ENCODE results near the gene C11orf21. TPM values are rescaled to one million over a fixed set of nuclear protein-coding genes. Genes with fewer than 3 reads are reported as not detected.

C11orf21 gene
- total RNA-seq, 1 experiment from 2014 or later: 0.09 TPM

DNA sequence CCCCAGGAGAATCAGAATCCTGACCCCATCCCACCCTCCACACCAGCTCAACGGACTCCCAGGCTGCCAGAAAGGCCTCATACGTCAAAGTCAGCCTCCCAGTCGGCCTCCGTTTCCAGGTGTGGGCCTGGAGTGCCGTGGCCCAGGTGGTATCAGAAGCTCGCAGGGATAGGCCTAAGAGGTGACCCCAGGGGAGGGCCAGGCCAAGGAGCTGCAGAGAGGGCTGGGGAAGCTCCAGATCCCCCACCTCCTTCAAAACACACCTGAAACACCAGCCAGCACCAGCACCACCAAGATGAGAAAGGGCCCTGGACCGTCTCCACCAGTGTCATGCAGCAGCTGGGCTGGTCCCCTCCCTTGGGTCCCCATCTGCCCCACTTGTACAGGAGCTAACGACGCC lies 51.7 kb downstream of the C11orf21 start:
- ChIA-PET CTCF (interaction anchor here (0.6 to 1.4 kb wide), 3 partner anchors 29 to 55 kb away, joined by 3 read pairs; no protein-coding TSS in a partner anchor), POLR2A (no interaction called here)
- H3K9me3 Mint-ChIP-seq (ENCODE audit: unreplicated experiment): no peaks in the 10 kb centered on the region
- TF ChIP-seq, protein P1, sequence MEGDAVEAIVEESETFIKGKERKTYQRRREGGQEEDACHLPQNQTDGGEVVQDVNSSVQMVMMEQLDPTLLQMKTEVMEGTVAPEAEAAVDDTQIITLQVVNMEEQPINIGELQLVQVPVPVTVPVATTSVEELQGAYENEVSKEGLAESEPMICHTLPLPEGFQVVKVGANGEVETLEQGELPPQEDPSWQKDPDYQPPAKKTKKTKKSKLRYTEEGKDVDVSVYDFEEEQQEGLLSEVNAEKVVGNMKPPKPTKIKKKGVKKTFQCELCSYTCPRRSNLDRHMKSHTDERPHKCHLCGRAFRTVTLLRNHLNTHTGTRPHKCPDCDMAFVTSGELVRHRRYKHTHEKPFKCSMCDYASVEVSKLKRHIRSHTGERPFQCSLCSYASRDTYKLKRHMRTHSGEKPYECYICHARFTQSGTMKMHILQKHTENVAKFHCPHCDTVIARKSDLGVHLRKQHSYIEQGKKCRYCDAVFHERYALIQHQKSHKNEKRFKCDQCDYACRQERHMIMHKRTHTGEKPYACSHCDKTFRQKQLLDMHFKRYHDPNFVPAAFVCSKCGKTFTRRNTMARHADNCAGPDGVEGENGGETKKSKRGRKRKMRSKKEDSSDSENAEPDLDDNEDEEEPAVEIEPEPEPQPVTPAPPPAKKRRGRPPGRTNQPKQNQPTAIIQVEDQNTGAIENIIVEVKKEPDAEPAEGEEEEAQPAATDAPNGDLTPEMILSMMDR (IDR thresholded peaks at IDR 0.05; ENCODE audit: insufficient read depth in 1 of 2, low read depth in 1 of 2, low read length in 1 of 2, severe bottlenecking in 1 of 2, unreplicated experiment in 1 of 2): no peak
- no peaks in the 10 kb centered on the region for H3K27me3 Mint-ChIP-seq (ENCODE audit: insufficient read depth, unreplicated experiment)
- intact Hi-C loops (cut with micrococcal nuclease; ENCODE audit: unreplicated experiment): no loop called here
- H3K4me3 Mint-ChIP-seq (ENCODE audit: unreplicated experiment): no peak overlapping the region
- H3K36me3 Mint-ChIP-seq (ENCODE audit: insufficient read depth, unreplicated experiment): no peaks in the 10 kb centered on the region
- Histone ChIP-seq H3K9me3 (peaks cover 3% of the 10 kb centered on the region; the same call in 1 of the 2 replicates), H3K27me3 (replicated peaks; ENCODE audit: control insufficient read depth, insufficient read depth, low read length) (no peaks in the 10 kb centered on the region), H3K36me3 (ENCODE audit: control insufficient read depth, insufficient read depth, low read length) (no peaks in the 10 kb centered on the region), H3K4me1 (peaks cover 9% of the 10 kb centered on the region), H3K4me3 (ENCODE audit: low read depth, low read length) (no peak overlapping the region)
- DNase-seq: no peak
- peak overlapping the region; percentile 45 for H3K27ac Mint-ChIP-seq (ENCODE audit: unreplicated experiment)
- H3K4me1 Mint-ChIP-seq (ENCODE audit: low read depth, unreplicated experiment): no peaks in the 10 kb centered on the region
- no TSS peak for BruUV-seq (replicated peaks)

DNA sequence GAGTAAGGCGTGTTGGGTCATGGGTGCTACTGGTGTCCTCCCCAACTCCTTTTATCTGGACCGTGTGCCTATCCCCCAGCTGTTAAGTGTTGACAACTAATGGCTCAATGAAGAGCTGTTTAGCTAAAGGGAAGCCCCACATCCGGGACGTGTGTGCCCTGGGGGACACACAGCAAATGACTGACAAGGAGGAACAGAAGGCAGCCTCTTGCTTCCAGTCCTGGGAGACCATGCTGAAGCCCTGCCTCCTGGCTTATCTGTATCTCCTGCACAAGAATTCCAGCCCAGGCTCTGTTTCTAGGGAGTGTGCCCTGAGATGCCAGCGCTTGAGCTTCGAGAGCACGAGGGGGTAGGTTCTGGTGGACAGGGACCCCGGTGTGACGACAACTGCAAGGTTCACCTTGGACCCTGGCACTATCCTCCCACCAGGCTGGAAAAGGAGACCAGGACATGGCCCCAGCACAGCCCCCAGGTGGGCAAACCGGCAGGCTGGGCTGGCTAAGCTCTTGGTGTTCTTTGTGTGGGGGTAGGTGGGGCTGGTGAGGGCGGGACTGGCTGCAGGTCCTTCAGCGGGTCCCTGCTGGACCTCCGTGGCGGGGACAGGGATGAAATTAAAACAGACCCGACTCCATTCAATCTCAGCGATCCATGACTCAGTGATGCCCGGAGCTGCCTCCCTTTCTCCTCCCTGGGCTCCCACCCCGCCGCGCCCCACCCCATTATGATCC lies 52.4 kb downstream of the C11orf21 start:
- Mint-ChIP-seq H3K9me3 (ENCODE audit: unreplicated experiment) (no peaks in the 10 kb centered on the region), H3K36me3 (ENCODE audit: insufficient read depth, unreplicated experiment) (no peaks in the 10 kb centered on the region), H3K27me3 (ENCODE audit: insufficient read depth, unreplicated experiment) (no peaks in the 10 kb centered on the region), H3K4me1 (ENCODE audit: low read depth, unreplicated experiment) (no peaks in the 10 kb centered on the region), H3K4me3 (ENCODE audit: unreplicated experiment) (no peak overlapping the region), H3K27ac (ENCODE audit: unreplicated experiment) (no peak overlapping the region)
- no TSS peak for BruUV-seq (replicated peaks)
- Histone ChIP-seq H3K4me3 (ENCODE audit: low read depth, low read length) (no peak overlapping the region), H3K9me3 (no peaks in the 10 kb centered on the region), H3K27me3 (replicated peaks; ENCODE audit: control insufficient read depth, insufficient read depth, low read length) (no peaks in the 10 kb centered on the region), H3K4me1 (peaks cover 9% of the 10 kb centered on the region), H3K36me3 (ENCODE audit: control insufficient read depth, insufficient read depth, low read length) (no peaks in the 10 kb centered on the region)
- intact Hi-C loops (cut with micrococcal nuclease; ENCODE audit: unreplicated experiment): no loop called here
- DNase-seq: no peak
- ChIA-PET POLR2A (no interaction called here), CTCF (no interaction called here)
- TF ChIP-seq, protein P1 (IDR thresholded peaks at IDR 0.05; ENCODE audit: insufficient read depth in 1 of 2, low read depth in 1 of 2, low read length in 1 of 2, severe bottlenecking in 1 of 2, unreplicated experiment in 1 of 2): no peak

DNA sequence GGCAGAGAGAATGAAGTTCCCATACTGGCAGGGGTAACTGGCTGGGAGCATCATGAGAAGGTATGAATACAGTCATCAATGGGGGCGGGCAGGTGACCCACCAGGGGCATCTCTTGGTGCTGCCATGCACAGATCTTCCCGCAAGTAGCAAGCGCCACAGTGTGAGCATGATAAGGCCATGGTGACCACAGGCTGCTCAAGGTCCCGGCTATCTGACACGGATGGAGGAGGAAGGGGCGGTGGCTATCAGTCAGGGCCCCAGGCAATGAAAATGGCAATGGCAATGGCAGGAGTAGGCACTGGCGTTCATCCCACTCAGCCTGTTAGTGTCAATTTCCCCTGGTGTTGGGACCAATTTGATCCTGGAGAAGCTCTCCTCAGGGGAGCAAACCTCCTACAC lies 53.0 kb downstream of the C11orf21 start:
- Mint-ChIP-seq H3K27ac (ENCODE audit: unreplicated experiment) (no peak overlapping the region), H3K9me3 (ENCODE audit: unreplicated experiment) (no peaks in the 10 kb centered on the region), H3K4me3 (ENCODE audit: unreplicated experiment) (no peak overlapping the region), H3K27me3 (ENCODE audit: insufficient read depth, unreplicated experiment) (no peaks in the 10 kb centered on the region), H3K36me3 (ENCODE audit: insufficient read depth, unreplicated experiment) (no peaks in the 10 kb centered on the region), H3K4me1 (ENCODE audit: low read depth, unreplicated experiment) (no peaks in the 10 kb centered on the region)
- Histone ChIP-seq H3K36me3 (ENCODE audit: control insufficient read depth, insufficient read depth, low read length) (no peaks in the 10 kb centered on the region), H3K4me1 (peaks cover 9% of the 10 kb centered on the region), H3K9me3 (no peaks in the 10 kb centered on the region), H3K27me3 (replicated peaks; ENCODE audit: control insufficient read depth, insufficient read depth, low read length) (no peaks in the 10 kb centered on the region), H3K4me3 (ENCODE audit: low read depth, low read length) (no peak overlapping the region)
- no peak for DNase-seq
- CTCF ChIA-PET: no interaction called here
- BruUV-seq (replicated peaks): no TSS peak
- TF ChIP-seq, protein P1 (IDR thresholded peaks at IDR 0.05; ENCODE audit: insufficient read depth in 1 of 2, low read depth in 1 of 2, low read length in 1 of 2, severe bottlenecking in 1 of 2, unreplicated experiment in 1 of 2): no peak
- POLR2A ChIA-PET: no interaction called here
- intact Hi-C loops (cut with micrococcal nuclease; ENCODE audit: unreplicated experiment): no loop called here

All from Caco-2 (cell line).